GM23248 (cell line): ENCODE results near the gene SHANK2. TPM values are rescaled to one million over a fixed set of nuclear protein-coding genes. Genes with fewer than 3 reads are reported as not detected.

Experiments
- DNase-seq: peaks from one replicate; pipeline ENCODE4 v3.0.0-alpha.2; 2015
- H2AFZ ChIP-seq: fragments of 200-600 bp; sonication (generic); 2 replicates; pipeline ENCODE4 v1.6.1; 2016; ENCODE audit warnings: antibody characterized with exemption
- H3F3A ChIP-seq: fragments of 200-600 bp; sonication (generic); 2 replicates; pipeline ENCODE4 v1.6.1; 2016; ENCODE audit warnings: mild to moderate bottlenecking, antibody characterized with exemption, mixed run types; ENCODE audit not compliant: insufficient read depth
- H3K27ac ChIP-seq: fragments of 200-600 bp; sonication (generic); 2 replicates; pipeline ENCODE4 v1.5.1; 2016; ENCODE audit warnings: mild to moderate bottlenecking
- H3K27me3 ChIP-seq: fragments of 200-600 bp; sonication (generic); replicated peaks from 2 replicates; pipeline ENCODE4 v1.6.1; 2016; ENCODE audit warnings: mild to moderate bottlenecking; ENCODE audit not compliant: insufficient read depth
- H3K36me3 ChIP-seq: fragments of 200-600 bp; sonication (generic); 2 replicates; pipeline ENCODE4 v1.6.1; 2016; ENCODE audit warnings: low read depth, mild to moderate bottlenecking
- H3K4me1 ChIP-seq: fragments of 200-600 bp; sonication (generic); 2 replicates; pipeline ENCODE4 v1.6.1; 2016; ENCODE audit warnings: mild to moderate bottlenecking; ENCODE audit not compliant: insufficient read depth
- H3K4me2 ChIP-seq: fragments of 200-600 bp; sonication (generic); one replicate; pipeline ENCODE4 v1.6.1; 2016; ENCODE audit warnings: mild to moderate bottlenecking; ENCODE audit not compliant: unreplicated experiment
- H3K4me3 ChIP-seq: fragments of 200-600 bp; sonication (generic); 2 replicates; pipeline ENCODE4 v1.5.1; 2016; ENCODE audit warnings: mild to moderate bottlenecking
- H3K79me2 ChIP-seq: fragments of 200-600 bp; sonication (generic); 2 replicates; pipeline ENCODE4 v1.6.1; 2016; ENCODE audit warnings: mild to moderate bottlenecking; ENCODE audit not compliant: insufficient read depth
- H3K9ac ChIP-seq: fragments of 200-600 bp; sonication (generic); 2 replicates; pipeline ENCODE4 v1.6.1; 2016; ENCODE audit warnings: mild to moderate bottlenecking
- H3K9me2 ChIP-seq: fragments of 200-600 bp; sonication (generic); 2 replicates; pipeline ENCODE4 v1.6.1; 2016; ENCODE audit warnings: mixed run types, mild to moderate bottlenecking, moderate library complexity; ENCODE audit not compliant: insufficient read depth
- H3K9me3 ChIP-seq: fragments of 200-600 bp; sonication (generic); one replicate; pipeline ENCODE4 v1.6.1; 2017; ENCODE audit warnings: low read depth
- H4K20me1 ChIP-seq: fragments of 200-600 bp; sonication (generic); 2 replicates; pipeline ENCODE4 v1.6.0; 2016; ENCODE audit not compliant: insufficient read depth
- EZH2 ChIP-seq: fragments of 200-600 bp; sonication (generic); IDR thresholded peaks from 2 replicates; pipeline ENCODE4 v1.6.1; 2018; ENCODE audit warnings: antibody characterized with exemption, mild to moderate bottlenecking; ENCODE audit not compliant: insufficient read depth, poor library complexity, severe bottlenecking
- EZH2phosphoT487 ChIP-seq: fragments of 200-600 bp; sonication (generic); IDR thresholded peaks from 2 replicates; pipeline ENCODE4 v1.6.1; 2018; ENCODE audit warnings: antibody characterized with exemption, moderate library complexity, mild to moderate bottlenecking, low read depth; ENCODE audit not compliant: insufficient read depth
- WGBS, 2 experiments: methylation state at CpG; one replicate each; pipeline ENCODE4 v1.1.6; 2015 to 2017; ENCODE audit warnings: low lambda C conversion rate in 2 of 2, low coverage in 1 of 2; ENCODE audit errors: missing lambda C conversion rate in 2 of 2; 5-methylcytosine and 5-hydroxymethylcytosine counted together
- in situ Hi-C: fragments of 300-500 bp; cut with MboI; formaldehyde crosslinking; loops from 2 replicates; pipeline ENCODE4 v1.15.0; 2020
- polyA plus RNA-seq: library from polyadenylated mRNA; unstranded; fragments of >200 nt; fragmentation: Nextera tagmentation; extraction: Ambion mirVana; gene quantifications from 2 replicates; pipeline ENCODE4 v1.2.1, GENCODE V29; 2016
- total RNA-seq: library from RNA; depleted of rRNA; stranded (reverse); fragments of >200 nt; shearing (Covaris generic); gene quantifications from 2 replicates; pipeline ENCODE4 v1.2.3, GENCODE V29; 2014

Gene SHANK2
- total and polyA plus RNA-seq, 2 experiments from 2014 or later = 0.22 to 0.30 TPM

DNA sequence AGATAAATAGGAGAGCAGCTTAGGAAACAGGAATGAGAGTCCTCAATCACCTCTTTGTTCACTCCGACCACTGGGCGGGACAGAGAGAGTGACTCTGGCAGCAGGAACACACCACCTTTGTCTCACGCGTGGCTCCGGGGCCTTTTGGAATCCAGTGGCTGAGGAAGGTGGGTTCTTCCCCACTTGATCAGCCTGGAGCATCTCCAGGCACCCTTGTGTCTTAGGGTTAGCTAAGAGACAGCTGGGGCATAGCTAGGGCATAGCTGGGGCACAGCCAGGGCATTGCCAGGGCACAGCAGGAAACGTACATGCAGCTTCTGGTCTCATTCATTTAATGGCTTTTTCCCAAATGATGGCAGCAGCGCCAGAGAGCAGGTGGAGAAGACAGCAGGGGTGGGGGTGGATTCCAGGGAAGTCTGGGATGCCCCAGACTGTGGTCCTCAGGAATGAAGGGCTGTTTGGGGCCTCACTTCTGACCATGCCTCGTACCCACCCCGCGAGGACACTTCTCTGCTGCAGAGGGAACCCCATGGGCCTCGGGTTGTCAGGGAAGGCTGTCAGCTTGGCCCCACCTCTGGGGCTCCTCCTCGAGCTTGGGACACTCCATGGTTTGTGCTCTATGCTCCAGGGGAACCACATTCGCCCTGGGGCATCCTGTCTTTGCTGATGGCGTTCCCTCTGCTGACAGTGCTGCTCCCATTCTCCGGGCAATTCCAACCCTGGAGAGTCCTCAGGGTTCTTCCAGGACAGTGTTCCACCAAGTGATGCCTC is 30.4 kb upstream of the SHANK2 start:
- DNase-seq = no peak
- H3K79me2 ChIP-seq = no peaks in the 10 kb centered on the region
- in situ Hi-C loops = no loop called here
- H2AFZ ChIP-seq = no peak overlapping the region
- H3K4me3 ChIP-seq = no peak overlapping the region
- H3K27me3 ChIP-seq = peaks cover 47% of the 10 kb centered on the region
- H3K27ac ChIP-seq = no peak overlapping the region
- WGBS, 2 experiments = 75 to 78% methylated on average over 15 of the region's 15 CpGs
- H4K20me1 ChIP-seq = no peaks in the 10 kb centered on the region
- no peaks in the 10 kb centered on the region for H3K9me2 ChIP-seq
- H3K9me3 ChIP-seq = no peaks in the 10 kb centered on the region
- no peak for TF ChIP-seq EZH2
- no peak for TF ChIP-seq EZH2phosphoT487
- H3F3A ChIP-seq = peaks cover 13% of the 10 kb centered on the region
- no peak overlapping the region for H3K4me2 ChIP-seq
- no peak overlapping the region for H3K9ac ChIP-seq
- peaks cover 15% of the 10 kb centered on the region for H3K4me1 ChIP-seq
- no peaks in the 10 kb centered on the region for H3K36me3 ChIP-seq

GRCh38 chr11:71281831-71282230 is 29.5 kb upstream of the SHANK2 start:
- WGBS, 2 experiments = 68 to 72% methylated on average over 7 of the region's 7 CpGs
- H3K79me2 ChIP-seq = no peaks in the 10 kb centered on the region
- no peak overlapping the region for H3K27ac ChIP-seq
- H3K4me2 ChIP-seq = no peak overlapping the region
- H3F3A ChIP-seq = peaks cover 8% of the 10 kb centered on the region; the same call in 1 of the 2 replicates
- TF ChIP-seq EZH2phosphoT487 (no peak), EZH2 (no peak)
- no peak overlapping the region for H3K4me3 ChIP-seq
- H3K27me3 ChIP-seq = peaks cover 56% of the 10 kb centered on the region
- H3K9me2 ChIP-seq = no peaks in the 10 kb centered on the region
- H3K9me3 ChIP-seq = no peaks in the 10 kb centered on the region
- H2AFZ ChIP-seq = no peak overlapping the region
- in situ Hi-C loops = no loop called here
- no peaks in the 10 kb centered on the region for H3K36me3 ChIP-seq
- H3K9ac ChIP-seq = no peak overlapping the region
- no peaks in the 10 kb centered on the region for H4K20me1 ChIP-seq
- H3K4me1 ChIP-seq = peaks cover 10% of the 10 kb centered on the region; the same call in 1 of the 2 replicates
- DNase-seq = no peak

- in situ Hi-C loops = no loop called here
- Histone ChIP-seq H3K9me2 (no peaks in the 10 kb centered on the region), H2AFZ (no peak overlapping the region), H3K27ac (no peak overlapping the region), H3K9ac (no peak overlapping the region), H3K27me3 (peaks cover 58% of the 10 kb centered on the region), H3K4me2 (no peak overlapping the region), H3F3A (peaks cover 3% of the 10 kb centered on the region; the same call in 1 of the 2 replicates), H3K4me3 (no peak overlapping the region), H4K20me1 (no peaks in the 10 kb centered on the region), H3K79me2 (no peaks in the 10 kb centered on the region), H3K4me1 (peaks cover 4% of the 10 kb centered on the region; the same call in 1 of the 2 replicates), H3K36me3 (no peaks in the 10 kb centered on the region), H3K9me3 (no peaks in the 10 kb centered on the region)
- DNase-seq = no peak
- 86 to 96% methylated on average over 2 to 3 of the region's 3 CpGs for WGBS, 2 experiments
- TF ChIP-seq EZH2 (no peak), EZH2phosphoT487 (no peak)
These were observed 28.8 kb upstream of the SHANK2 start for GRCh38 chr11:71281204-71281603.

GRCh38 chr11:71279916-71280645 is 27.7 kb upstream of the SHANK2 start:
- in situ Hi-C loops = no loop called here
- no peaks in the 10 kb centered on the region for H3K9me2 ChIP-seq
- H3K4me1 ChIP-seq = no peaks in the 10 kb centered on the region
- no peak overlapping the region for H2AFZ ChIP-seq
- H3K79me2 ChIP-seq = no peaks in the 10 kb centered on the region
- no peak overlapping the region for H3K4me3 ChIP-seq
- H4K20me1 ChIP-seq = no peaks in the 10 kb centered on the region
- H3K27me3 ChIP-seq = peaks cover 58% of the 10 kb centered on the region
- DNase-seq = no peak
- no peak overlapping the region for H3K4me2 ChIP-seq
- no peaks in the 10 kb centered on the region for H3K9me3 ChIP-seq
- no peaks in the 10 kb centered on the region for H3K36me3 ChIP-seq
- no peaks in the 10 kb centered on the region for H3F3A ChIP-seq
- no peak for TF ChIP-seq EZH2
- TF ChIP-seq EZH2phosphoT487 = no peak
- no peak overlapping the region for H3K9ac ChIP-seq
- no peak overlapping the region for H3K27ac ChIP-seq
- WGBS, 2 experiments = 70 to 72% methylated on average over 14 of the region's 14 CpGs
